ENCODE results near the gene PRKAR1B. TPM values are rescaled to one million over a fixed set of nuclear protein-coding genes. Genes with fewer than 3 reads are reported as not detected.

Gene PRKAR1B
- total and polyA plus RNA-seq, 10 of the 15 experiments (the other 5 are each of a cell fraction or from before 2014, with no cell fraction given), result 1.4 to 45.6 (median 19.3) TPM

- TF ChIP-seq ZNF592 (IDR thresholded peaks at IDR 0.05) (no peak), EED (IDR thresholded peaks at IDR 0.05; ENCODE audit: low read depth) (no peak)
These were observed 93.6 kb downstream of the PRKAR1B start (continued) for GRCh38 chr7:633381-634018.

GRCh38 chr7:632831-633210 lies 94.3 kb downstream of the PRKAR1B start:
- in situ Hi-C loops (cut with MboI), result no loop called here
- no peaks in the 10 kb centered on the region for H3K79me2 ChIP-seq (ENCODE audit: control insufficient read depth, insufficient read depth, low read length)
- H3K27ac ChIP-seq (ENCODE audit: control insufficient read depth, insufficient read depth), result no peak overlapping the region
- H3K4me2 ChIP-seq (ENCODE audit: control insufficient read depth, insufficient read depth), result no peak overlapping the region
- ATAC-seq (no peak), DNase-seq (ENCODE audit: low read depth, low spot score) (no peak), FAIRE-seq (no peak)
- ChIA-PET SMC1A (ENCODE audit: uncharacterized antibody, unreplicated experiment) (no interaction called here), RAD21 (ENCODE audit: unreplicated experiment) (no interaction called here), CTCF (no interaction called here), POLR2A (no interaction called here)
- H3K4me1 ChIP-seq (ENCODE audit: control insufficient read depth, insufficient read depth, low read length), result no peaks in the 10 kb centered on the region
- intact Hi-C loops (cut with micrococcal nuclease; ENCODE audit: unreplicated experiment), result no loop called here
- H3K27me3 ChIP-seq (replicated peaks in 1 of 2; ENCODE audit: control insufficient read depth in 2 of 2, insufficient read depth in 2 of 2, low read length in 1 of 2), result no peaks in the 10 kb centered on the region
- no peaks in the 10 kb centered on the region for H4K20me1 ChIP-seq (ENCODE audit: control insufficient read depth, insufficient read depth)
- no peaks in the 10 kb centered on the region; a peak in 2 of 4 replicates for H3K36me3 ChIP-seq (ENCODE audit: control insufficient read depth in 2 of 2, insufficient read depth in 2 of 2, low read length in 1 of 2)
- H3K4me3 ChIP-seq, result no peak overlapping the region
- no peak overlapping the region for H2AFZ ChIP-seq (ENCODE audit: control insufficient read depth, low read depth, low read length)
- no peaks in the 10 kb centered on the region; the same call in 2 of the 3 replicates for H3K9me3 ChIP-seq (replicated peaks; ENCODE audit: control insufficient read depth, insufficient read depth, low read length)
- 96% methylated on average over 23 of the region's 23 CpGs for WGBS (ENCODE audit: insufficient coverage, insufficient replicate concordance, low lambda C conversion rate, missing lambda C conversion rate)
- H3K9ac ChIP-seq (ENCODE audit: control insufficient read depth, insufficient read depth, low read length), result no peak overlapping the region
- no TSS peak for BruUV-seq (replicated peaks)
- TF ChIP-seq IKZF1 (conservative IDR thresholded peaks at IDR 0.05) (no peak), EGR1 (IDR thresholded peaks at IDR 0.05; ENCODE audit: borderline replicate concordance in 1 of 2, low read depth in 2 of 2, low read length in 2 of 2) (no peak), SPI1 (IDR thresholded peaks at IDR 0.05; ENCODE audit: borderline replicate concordance, insufficient read depth, low read depth, low read length) (no peak), EED (IDR thresholded peaks at IDR 0.05; ENCODE audit: low read depth) (no peak), SREBF1 (IDR thresholded peaks at IDR 0.05; ENCODE audit: low read length) (no peak), SUPT20H (IDR thresholded peaks at IDR 0.05; ENCODE audit: borderline replicate concordance, control insufficient read depth, low read depth, low read length) (no peak), FOS (IDR thresholded peaks at IDR 0.05; ENCODE audit: borderline replicate concordance, extremely low read depth, insufficient read length) (no peak), POLR2AphosphoS2 (IDR thresholded peaks at IDR 0.05; ENCODE audit: low read depth, low read length) (no peak), RB1 (IDR thresholded peaks at IDR 0.05; ENCODE audit: borderline replicate concordance) (no peak), MLLT1 (IDR thresholded peaks at IDR 0.05) (no peak), ZBTB11 (CRISPR knock-in tag; IDR thresholded peaks at IDR 0.05) (no peak), BCL11A (IDR thresholded peaks at IDR 0.05; ENCODE audit: low read depth, low read length) (no peak), ZNF622 (IDR thresholded peaks at IDR 0.05) (no peak)

Measured in GM12878 (cell line).